Stimulated activated CD8-positive, alpha-beta memory T cell treated with anti-CD3 and anti-CD28 coated beads, Interleukin-12 subunit alpha, Interleukin-12 subunit beta, amount 100 ng/mL, for 1 hour (primary cell): ENCODE results near the gene AKAP8L.
A peak's percentile ranks its signal among the peaks of the same experiment; 100 is the strongest.

Experiments used
- DNase-seq: peaks from one replicate; pipeline ENCODE4 v3.0.0-alpha.2; 2020; ENCODE audit warnings: low read depth

The AKAP8L gene

GRCh38 chr19:15418579-15419412 is at the start of gene AKAP8L:
Gene AKAP8L (minus strand): TSS chr19:15418988. CDS start chr19:15418923, 65 bp downstream.
- DNase-seq: peak; percentile 97

- no peak for DNase-seq
Measured at GRCh38 chr19:15467734-15468214, 49.0 kb upstream of the AKAP8L start.

- DNase-seq: peak; percentile 50
Measured at GRCh38 chr19:15466851-15467733, 48.3 kb upstream of the AKAP8L start.

GRCh38 chr19:15464394-15465385 is 45.9 kb upstream of the AKAP8L start, which contains the start of gene RASAL3:
Gene RASAL3 (minus strand): TSS chr19:15464544. CDS start chr19:15464358, 186 bp downstream.
- DNase-seq: peak; percentile 59

- DNase-seq: peak; percentile 67
Measured at GRCh38 chr19:15463861-15464371, 45.1 kb upstream of the AKAP8L start.

- DNase-seq: no peak
Measured at GRCh38 chr19:15461694-15462093, 42.9 kb upstream of the AKAP8L start.

GRCh38 chr19:15457701-15458484 is 39.1 kb upstream of the AKAP8L start:
- no peak for DNase-seq

GRCh38 chr19:15456871-15457700 is 38.3 kb upstream of the AKAP8L start:
- DNase-seq: no peak

- DNase-seq: no peak
Measured at GRCh38 chr19:15456441-15456840, 37.7 kb upstream of the AKAP8L start.

- no peak for DNase-seq
Measured at GRCh38 chr19:15455996-15456395, 37.2 kb upstream of the AKAP8L start.

GRCh38 chr19:15453906-15454860 is 35.4 kb upstream of the AKAP8L start:
- DNase-seq: no peak

GRCh38 chr19:15453091-15453578 is 34.3 kb upstream of the AKAP8L start:
- no peak for DNase-seq

GRCh38 chr19:15452111-15453047 is 33.6 kb upstream of the AKAP8L start:
- DNase-seq: no peak

- no peak for DNase-seq
Measured at GRCh38 chr19:15450528-15450890, 31.7 kb upstream of the AKAP8L start.

- peak; percentile 70 for DNase-seq
Measured at GRCh38 chr19:15449620-15450527, 31.1 kb upstream of the AKAP8L start, which contains the start of gene WIZ. Gene WIZ (minus strand): TSS chr19:15449956. CDS start chr19:15448307, 1,649 bp downstream.
